Fibroblast of skin of left biceps (primary cell): ENCODE results near the gene LMO2.
"Not testable (repeated sequence)": the region's sequence is repeated elsewhere in the genome, so short reads cannot be mapped to it uniquely, and the experiment has no call there.

Experiments used
- DNase-seq, 2 experiments: peaks; one replicate each; pipeline ENCODE4 v3.0.0-alpha.2; 2013; ENCODE audit warnings: low read depth in 2 of 2

Gene LMO2

GRCh38 chr11:33825854-33826560, 65.9 kb downstream of the LMO2 start:
- no peak for DNase-seq

- not testable (repeated sequence) for DNase-seq
Observed at GRCh38 chr11:33822981-33823380, 68.9 kb downstream of the LMO2 start.

- no peak for DNase-seq
Observed at GRCh38 chr11:33819278-33820035, 72.4 kb downstream of the LMO2 start.
